Stimulated activated naive B cell treated with anti-CD40 and anti-IgM and Interleukin-4, amounts not matched to agents 10 μg/mL and 1 μg/mL and 100 μg/mL, for 72 hours (primary cell): Measurements from ENCODE around the gene CARD11.
A peak's percentile ranks its signal among the peaks of the same experiment; 100 is the strongest.

ENCODE experiments used
- ATAC-seq, 2 donors: fragments of 150-1000 bp; cut with Tn5 transposase; replicated peaks; 2 replicates each; pipeline ENCODE4 v1.10.0; 2021; ENCODE audit warnings: moderate library complexity in 1 of 2
- DNase-seq: peaks from one replicate; pipeline ENCODE4 v3.0.0; 2021
- H3K27ac Mint-ChIP-seq: one replicate; pipeline ENCODE4 v1.8.0; 2022; ENCODE audit warnings: mild to moderate bottlenecking, mixed read lengths
- H3K27me3 Mint-ChIP-seq, 2 donors: one replicate each; pipeline ENCODE4 v1.8.0; 2022; ENCODE audit warnings: mixed read lengths in 2 of 2
- H3K36me3 Mint-ChIP-seq, 2 donors: one replicate each; pipeline ENCODE4 v1.8.0; 2022; ENCODE audit warnings: mixed read lengths in 2 of 2, mild to moderate bottlenecking in 1 of 2
- H3K4me1 Mint-ChIP-seq, 2 donors: one replicate each; pipeline ENCODE4 v1.8.0; 2022; ENCODE audit warnings: mixed read lengths in 2 of 2, mild to moderate bottlenecking in 1 of 2
- H3K4me3 Mint-ChIP-seq, 2 donors: one replicate each; pipeline ENCODE4 v1.8.0; 2022; ENCODE audit warnings: mild to moderate bottlenecking in 2 of 2, mixed read lengths in 2 of 2, moderate library complexity in 1 of 2
- H3K9me3 Mint-ChIP-seq, 2 donors: one replicate each; pipeline ENCODE4 v1.8.0; 2022; ENCODE audit warnings: mixed read lengths in 2 of 2, mild to moderate bottlenecking in 1 of 2

CARD11 gene

DNA sequence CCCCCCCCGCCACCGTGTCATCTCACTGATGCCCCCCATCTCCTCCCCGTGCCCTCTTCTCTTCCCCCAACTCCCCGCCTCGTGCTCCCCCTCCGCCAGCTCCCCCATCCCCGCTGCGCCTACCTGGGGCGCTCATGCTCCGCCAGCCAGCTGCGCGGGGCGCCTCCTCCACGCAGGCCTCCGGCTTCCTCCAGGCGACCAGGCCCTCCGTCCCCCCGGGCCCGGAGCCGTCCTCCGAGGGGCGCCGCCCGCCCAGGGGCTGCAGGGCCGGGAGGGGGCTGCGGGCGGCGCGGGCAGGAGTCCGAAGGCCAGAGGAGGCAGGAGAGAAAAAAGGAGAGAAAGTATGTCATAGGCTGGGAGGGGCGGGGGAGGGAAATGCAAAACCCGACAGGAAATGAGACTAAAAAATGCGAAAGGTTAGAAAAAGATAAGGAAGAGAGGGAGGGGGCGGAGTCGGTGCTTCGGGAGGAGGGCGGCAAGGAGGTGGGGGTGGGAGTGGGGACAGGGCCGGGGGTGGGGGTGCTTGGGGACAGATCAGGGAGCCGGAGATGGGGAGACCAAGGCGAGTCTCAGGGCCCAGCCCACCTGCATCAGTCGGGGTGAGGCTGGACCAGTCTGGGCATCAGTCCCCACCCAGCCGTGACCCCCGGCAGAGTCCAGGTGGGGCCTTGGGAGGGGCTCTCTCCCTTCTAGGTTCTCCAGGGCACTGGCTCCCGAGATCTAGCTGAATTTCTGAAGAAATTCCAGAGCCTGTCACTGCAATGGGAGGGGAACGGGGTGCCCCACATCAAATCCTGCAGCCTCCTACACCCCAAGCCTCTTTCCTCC, at the start of gene CARD11:
Gene CARD11, minus strand, starts transcription at position 324 of the 828 bp plus-strand sequence. CDS start 85,361 bp downstream, outside the sequence.
- ATAC-seq, result peak; percentile 51 to 63
- Mint-ChIP-seq H3K27me3 (no peaks in the 10 kb centered on the region), H3K4me1 (peaks cover 30 to 57% of the 10 kb centered on the region in 2 donors)

DNA sequence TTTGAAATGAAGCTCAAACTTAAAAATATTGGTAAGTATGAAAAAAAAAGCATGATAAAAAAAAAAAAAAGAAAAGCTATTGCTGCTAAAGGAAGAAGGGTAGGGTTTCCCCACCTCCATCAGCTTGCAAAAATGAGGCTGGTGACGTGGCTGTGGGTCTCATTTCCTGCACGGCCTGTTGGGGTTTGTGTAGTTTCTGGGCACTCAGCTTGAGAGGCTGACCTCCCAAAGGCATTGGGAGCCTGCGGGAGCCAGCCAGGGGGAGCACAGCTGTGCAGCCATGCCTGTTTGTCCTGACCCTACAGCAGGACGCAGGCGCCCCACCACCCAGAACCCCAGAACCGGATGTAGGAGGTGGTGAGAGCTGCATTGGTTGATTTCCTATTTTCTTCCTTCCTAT, 48.8 kb upstream of the CARD11 start:
- peak; percentile 83 for DNase-seq
- peaks cover 29 to 72% of the 10 kb centered on the region in 2 donors for H3K4me1 Mint-ChIP-seq
- peak; percentile 86 to 89 for ATAC-seq
- H3K9me3 Mint-ChIP-seq, result no peaks in the 10 kb centered on the region
- peak overlapping the region; percentile 77 for H3K27ac Mint-ChIP-seq
- H3K27me3 Mint-ChIP-seq, result no peaks in the 10 kb centered on the region
- H3K4me3 Mint-ChIP-seq, result no peak overlapping the region
- H3K36me3 Mint-ChIP-seq, result no peaks in the 10 kb centered on the region

More for the DNA sequence above, at the start of gene CARD11:
- Mint-ChIP-seq H3K9me3 (peaks cover 3 to 4% of the 10 kb centered on the region in 2 donors), H3K27ac (peak within 1 kb of the TSS; percentile 98), H3K4me3 (peak within 1 kb of the TSS; percentile 86 to 99), H3K36me3 (peaks cover 28 to 39% of the 10 kb centered on the region in 2 donors)
- DNase-seq, result peak; percentile 46

DNA sequence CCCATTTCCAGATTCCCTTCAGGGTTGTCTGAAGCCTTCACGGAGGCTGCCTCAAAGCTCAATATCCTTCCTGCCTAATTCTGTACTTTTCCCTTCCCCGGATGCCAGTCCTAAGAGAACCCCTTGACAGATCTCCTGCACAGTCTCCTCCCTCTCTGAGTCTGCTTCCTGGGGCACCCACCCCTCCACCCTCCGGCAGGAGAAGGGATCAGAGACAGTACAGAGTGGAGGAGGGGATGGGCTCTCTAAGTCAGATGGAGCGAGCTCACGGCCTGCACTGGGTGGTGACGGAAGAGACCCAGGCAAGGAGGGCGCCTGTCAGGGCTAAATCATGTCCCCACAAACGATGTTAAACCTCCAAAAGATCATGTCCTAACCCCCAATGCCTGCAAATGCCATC, 48.0 kb upstream of the CARD11 start:
- Mint-ChIP-seq H3K27ac (peak overlapping the region; percentile 77), H3K4me1 (peaks cover 28 to 70% of the 10 kb centered on the region in 2 donors), H3K9me3 (no peaks in the 10 kb centered on the region), H3K36me3 (no peaks in the 10 kb centered on the region), H3K27me3 (no peaks in the 10 kb centered on the region), H3K4me3 (peak overlapping the region in 1 of 2 donors; percentile 1)
- DNase-seq (no peak), ATAC-seq (no peak)

DNA sequence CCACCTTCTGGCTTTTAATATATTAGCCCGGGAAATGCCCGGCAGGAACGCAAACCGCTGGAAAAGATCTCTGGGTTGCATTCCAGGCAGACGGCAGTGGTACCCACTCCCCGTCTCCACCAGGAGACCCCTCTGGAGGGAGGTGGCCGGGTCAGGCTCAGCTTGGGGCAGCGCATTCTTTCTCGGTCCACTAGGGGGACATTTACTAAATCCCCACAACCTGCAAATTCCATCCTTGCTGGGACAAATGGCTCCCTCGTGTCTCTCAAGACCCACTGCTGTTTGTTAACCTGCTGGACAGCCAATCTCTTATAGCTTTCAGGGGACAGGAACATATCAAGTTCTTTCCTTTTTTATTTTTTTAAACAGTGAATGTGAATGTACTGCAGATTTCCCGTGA, 45.8 kb upstream of the CARD11 start:
- Mint-ChIP-seq H3K36me3 (no peaks in the 10 kb centered on the region), H3K4me1 (peaks cover 18 to 48% of the 10 kb centered on the region in 2 donors), H3K27me3 (no peaks in the 10 kb centered on the region), H3K9me3 (no peaks in the 10 kb centered on the region), H3K4me3 (no peak overlapping the region), H3K27ac (no peak overlapping the region)
- ATAC-seq, result no peak
- DNase-seq, result no peak

DNA sequence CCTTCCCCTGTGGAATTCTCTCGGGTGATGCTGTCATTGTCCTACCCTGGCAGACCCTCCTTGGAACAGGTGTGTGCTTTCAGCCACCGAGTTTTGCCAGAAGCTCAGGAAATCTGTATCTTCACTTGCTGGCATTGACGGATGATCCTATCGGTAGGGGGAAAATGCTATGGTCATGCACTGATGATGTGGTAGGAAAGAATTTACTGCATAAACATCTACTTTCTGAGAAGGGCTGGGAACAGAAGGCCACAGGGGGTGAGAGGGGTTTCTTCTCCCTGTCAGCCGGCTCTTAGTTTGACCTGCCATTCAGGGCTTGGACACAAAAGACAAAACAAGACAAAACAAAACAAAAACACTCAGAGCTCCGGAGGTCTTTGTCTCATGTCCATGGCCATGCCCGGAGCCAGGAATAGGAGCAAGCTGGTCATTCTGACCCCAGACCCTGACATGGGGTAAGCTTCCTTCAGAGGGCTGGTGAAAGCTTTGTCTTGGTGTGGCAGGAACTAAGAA, 43.6 kb upstream of the CARD11 start:
- H3K9me3 Mint-ChIP-seq, result no peaks in the 10 kb centered on the region
- H3K4me1 Mint-ChIP-seq, result peaks cover 15 to 36% of the 10 kb centered on the region in 2 donors
- H3K36me3 Mint-ChIP-seq, result no peaks in the 10 kb centered on the region
- no peak for DNase-seq
- H3K4me3 Mint-ChIP-seq, result no peak overlapping the region
- no peak overlapping the region for H3K27ac Mint-ChIP-seq
- H3K27me3 Mint-ChIP-seq, result no peaks in the 10 kb centered on the region
- no peak for ATAC-seq

DNA sequence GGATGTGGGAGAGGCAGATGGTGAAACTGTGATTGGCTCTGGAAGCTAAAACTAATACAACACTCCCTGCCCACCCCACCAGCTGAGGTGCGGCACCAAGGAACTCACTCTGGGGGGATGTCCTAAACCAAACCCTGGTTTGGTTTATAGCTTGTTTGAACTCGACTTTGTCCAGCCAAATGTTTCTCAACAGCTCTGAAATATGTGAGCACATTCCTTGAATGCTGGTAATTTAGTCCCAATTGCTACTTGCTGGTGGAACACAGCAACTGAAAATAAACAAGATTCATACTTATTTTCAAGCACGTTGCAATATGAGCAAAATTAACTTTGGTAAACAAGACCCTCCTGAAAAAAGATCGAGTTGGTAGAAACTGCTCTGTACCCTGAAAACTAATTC, 39.7 kb upstream of the CARD11 start:
- peaks cover 8 to 27% of the 10 kb centered on the region in 2 donors for H3K4me1 Mint-ChIP-seq
- no peaks in the 10 kb centered on the region for H3K27me3 Mint-ChIP-seq
- no peak overlapping the region for H3K27ac Mint-ChIP-seq
- H3K9me3 Mint-ChIP-seq, result no peaks in the 10 kb centered on the region
- DNase-seq (no peak), ATAC-seq (no peak)
- H3K4me3 Mint-ChIP-seq, result no peak overlapping the region
- H3K36me3 Mint-ChIP-seq, result no peaks in the 10 kb centered on the region

DNA sequence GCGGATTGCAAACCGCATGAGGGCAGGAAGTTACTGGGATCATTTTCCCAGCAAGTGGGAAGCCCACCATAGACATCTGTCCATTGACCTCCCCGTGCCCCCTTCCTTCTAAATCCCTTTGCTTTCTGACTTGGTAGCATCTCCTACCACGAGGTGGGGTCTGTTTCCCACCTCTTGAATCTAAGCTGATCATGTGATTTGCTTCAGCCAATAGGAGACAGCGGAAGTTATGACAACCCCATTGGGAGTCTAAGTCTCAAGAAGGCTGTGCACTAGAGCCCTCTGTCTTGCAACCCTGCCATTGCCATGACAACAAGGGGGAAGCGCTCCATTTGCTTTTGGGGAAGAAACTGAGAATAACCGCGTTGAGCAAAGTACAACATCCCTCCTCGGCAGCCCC, 39.2 kb upstream of the CARD11 start:
- DNase-seq (no peak), ATAC-seq (no peak)
- no peaks in the 10 kb centered on the region for H3K27me3 Mint-ChIP-seq
- H3K4me1 Mint-ChIP-seq, result peaks cover 11 to 32% of the 10 kb centered on the region in 2 donors
- no peaks in the 10 kb centered on the region for H3K36me3 Mint-ChIP-seq
- no peak overlapping the region for H3K4me3 Mint-ChIP-seq
- H3K27ac Mint-ChIP-seq, result no peak overlapping the region
- H3K9me3 Mint-ChIP-seq, result no peaks in the 10 kb centered on the region

DNA sequence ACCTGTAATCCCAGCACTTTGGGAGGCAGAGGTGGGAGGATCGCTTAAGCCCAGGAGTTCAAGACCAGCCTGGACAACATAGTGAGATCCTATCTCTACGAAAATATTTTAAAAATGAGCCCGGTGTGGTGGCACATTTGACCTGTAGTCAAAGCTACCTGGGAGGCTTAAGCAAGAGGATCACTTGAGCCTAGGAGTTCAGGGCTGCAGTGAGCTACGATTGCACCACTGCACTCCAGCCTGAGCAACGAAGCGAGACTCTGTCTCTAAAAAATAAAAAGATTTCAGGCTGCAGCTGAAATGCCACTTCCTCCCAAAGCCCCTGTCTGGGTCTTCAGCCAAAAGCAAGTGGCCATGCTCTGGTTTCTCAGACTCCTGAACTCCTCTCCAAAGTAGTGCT, 38.7 kb upstream of the CARD11 start:
- no peak for ATAC-seq
- no peak overlapping the region for H3K4me3 Mint-ChIP-seq
- H3K9me3 Mint-ChIP-seq, result no peaks in the 10 kb centered on the region
- H3K36me3 Mint-ChIP-seq, result no peaks in the 10 kb centered on the region
- no peak for DNase-seq
- H3K4me1 Mint-ChIP-seq, result peaks cover 13 to 37% of the 10 kb centered on the region in 2 donors
- H3K27me3 Mint-ChIP-seq, result no peaks in the 10 kb centered on the region
- no peak overlapping the region for H3K27ac Mint-ChIP-seq

DNA sequence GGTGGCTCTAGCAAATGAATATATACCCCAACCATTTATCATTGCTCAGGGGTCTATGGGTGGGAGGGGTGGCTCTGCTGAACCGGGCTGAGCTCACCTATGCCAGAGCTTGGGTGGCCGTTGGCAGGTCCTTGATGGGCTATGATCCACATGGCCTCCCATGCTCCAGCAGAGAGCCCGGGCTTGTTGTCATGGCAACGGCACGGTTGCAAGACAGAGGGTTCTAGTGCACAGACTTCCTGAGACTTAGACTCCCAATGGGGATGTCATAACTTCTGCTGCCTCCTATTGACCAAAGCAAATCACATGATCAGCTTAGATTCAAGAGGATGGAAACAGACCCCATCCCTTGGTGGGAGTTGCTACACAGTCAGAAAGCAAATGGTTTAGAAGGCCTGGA, 36.4 kb upstream of the CARD11 start:
- no peak overlapping the region for H3K4me3 Mint-ChIP-seq
- no peak for DNase-seq
- peaks cover 0 to 6% of the 10 kb centered on the region in 2 donors for H3K9me3 Mint-ChIP-seq
- peaks cover 13 to 37% of the 10 kb centered on the region in 2 donors for H3K4me1 Mint-ChIP-seq
- no peak for ATAC-seq
- peaks cover 2 to 4% of the 10 kb centered on the region in 2 donors for H3K36me3 Mint-ChIP-seq
- H3K27ac Mint-ChIP-seq, result no peak overlapping the region
- no peaks in the 10 kb centered on the region for H3K27me3 Mint-ChIP-seq

DNA sequence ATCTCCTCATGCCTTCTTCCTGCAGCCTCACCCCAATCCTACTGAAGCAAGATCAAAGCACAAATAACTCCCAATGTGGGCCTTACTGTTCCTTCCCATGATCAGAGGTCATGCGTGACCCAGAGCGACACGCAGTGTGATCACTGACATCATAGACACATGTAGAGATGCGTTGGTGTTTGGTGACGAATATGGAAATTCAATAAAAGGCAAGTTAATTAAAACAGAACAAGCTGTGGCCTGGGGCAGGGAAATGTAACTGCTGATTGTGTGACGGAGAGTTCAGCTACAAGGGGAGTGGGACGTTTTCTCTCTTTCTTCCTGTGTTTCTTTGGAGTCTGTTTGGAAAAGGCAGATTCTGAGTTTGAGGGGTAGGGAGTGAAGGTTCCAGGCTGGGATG, 34.8 kb upstream of the CARD11 start:
- Mint-ChIP-seq H3K27ac (peak overlapping the region; percentile 48), H3K36me3 (peaks cover 2 to 4% of the 10 kb centered on the region in 2 donors), H3K4me3 (peak overlapping the region in 1 of 2 donors; percentile 35), H3K9me3 (peaks cover 0 to 6% of the 10 kb centered on the region in 2 donors), H3K27me3 (no peaks in the 10 kb centered on the region), H3K4me1 (peaks cover 18 to 51% of the 10 kb centered on the region in 2 donors)
- ATAC-seq (peak; percentile 74 to 84), DNase-seq (no peak)

DNA sequence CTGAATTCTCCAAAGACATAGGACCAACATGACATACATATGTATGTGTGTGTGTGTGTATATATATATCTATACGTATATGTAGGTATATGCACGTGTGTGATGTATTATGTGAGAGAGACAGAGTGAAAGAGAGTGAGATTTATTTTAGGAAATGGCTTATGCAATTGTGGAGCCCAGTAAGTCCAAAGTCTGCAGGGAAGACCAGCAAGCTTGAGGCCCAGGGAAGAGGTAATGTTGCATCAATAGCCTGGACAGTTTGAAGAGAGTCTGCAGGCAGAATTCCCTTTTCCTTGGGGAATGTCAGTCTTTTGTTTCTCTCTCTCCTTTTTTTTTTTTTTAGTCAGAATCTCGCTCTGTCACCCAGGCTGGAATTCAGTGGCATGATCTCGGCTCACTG, 33.0 kb upstream of the CARD11 start:
- H3K9me3 Mint-ChIP-seq, result peaks cover 0 to 6% of the 10 kb centered on the region in 2 donors
- H3K27ac Mint-ChIP-seq, result no peak overlapping the region
- no peaks in the 10 kb centered on the region for H3K27me3 Mint-ChIP-seq
- peaks cover 20 to 57% of the 10 kb centered on the region in 2 donors for H3K4me1 Mint-ChIP-seq
- DNase-seq, result no peak
- H3K36me3 Mint-ChIP-seq, result peaks cover 2 to 4% of the 10 kb centered on the region in 2 donors
- no peak overlapping the region for H3K4me3 Mint-ChIP-seq
- ATAC-seq, result no peak

DNA sequence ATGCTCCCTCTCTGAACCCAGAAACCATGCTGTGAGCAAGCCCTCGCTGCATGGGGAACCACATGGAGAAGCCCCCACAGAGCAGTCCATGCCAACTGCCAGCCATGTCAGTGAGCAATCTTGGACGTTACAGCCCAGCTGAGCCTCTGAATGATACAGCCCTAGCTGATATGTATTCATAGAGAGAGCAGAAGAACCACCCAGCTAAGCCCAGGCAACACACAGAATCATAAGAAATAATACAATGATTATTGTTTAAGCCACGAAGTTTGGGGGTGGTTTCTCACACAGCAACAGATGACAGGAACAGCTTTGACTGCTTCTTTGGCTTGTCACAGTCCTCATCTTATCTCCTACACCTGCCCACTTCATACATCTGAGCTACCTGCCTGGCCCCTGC, 32.5 kb upstream of the CARD11 start:
- no peak for DNase-seq
- Mint-ChIP-seq H3K4me3 (no peak overlapping the region), H3K27ac (no peak overlapping the region), H3K27me3 (no peaks in the 10 kb centered on the region), H3K9me3 (peaks cover 4 to 8% of the 10 kb centered on the region in 2 donors), H3K36me3 (peaks cover 3 to 9% of the 10 kb centered on the region in 2 donors), H3K4me1 (peaks cover 20 to 57% of the 10 kb centered on the region in 2 donors)
- no peak for ATAC-seq

DNA sequence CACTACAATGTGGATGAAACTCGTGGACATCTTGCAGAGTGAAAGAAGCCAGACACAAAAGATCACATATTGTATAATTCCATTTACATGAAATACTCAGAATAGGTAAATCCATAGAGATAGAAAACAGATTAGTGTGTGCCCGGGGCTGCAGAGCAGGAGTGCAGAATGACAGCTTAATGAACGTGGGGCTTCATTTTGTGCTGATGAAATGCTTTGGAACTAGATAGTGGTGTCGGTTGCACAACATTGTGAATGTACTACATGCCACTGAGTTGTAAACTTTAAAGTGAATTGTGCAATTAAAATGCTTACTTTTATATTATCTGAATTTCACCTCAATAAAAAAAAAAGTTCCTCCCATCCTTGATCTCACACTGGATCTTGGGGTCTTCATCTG, 31.8 kb upstream of the CARD11 start:
- H3K4me1 Mint-ChIP-seq, result peaks cover 20 to 54% of the 10 kb centered on the region in 2 donors
- H3K27me3 Mint-ChIP-seq, result no peaks in the 10 kb centered on the region
- ATAC-seq, result no peak
- H3K36me3 Mint-ChIP-seq, result peaks cover 3 to 16% of the 10 kb centered on the region in 2 donors
- H3K4me3 Mint-ChIP-seq, result no peak overlapping the region
- peaks cover 8 to 14% of the 10 kb centered on the region in 2 donors for H3K9me3 Mint-ChIP-seq
- no peak overlapping the region for H3K27ac Mint-ChIP-seq
- DNase-seq, result no peak

DNA sequence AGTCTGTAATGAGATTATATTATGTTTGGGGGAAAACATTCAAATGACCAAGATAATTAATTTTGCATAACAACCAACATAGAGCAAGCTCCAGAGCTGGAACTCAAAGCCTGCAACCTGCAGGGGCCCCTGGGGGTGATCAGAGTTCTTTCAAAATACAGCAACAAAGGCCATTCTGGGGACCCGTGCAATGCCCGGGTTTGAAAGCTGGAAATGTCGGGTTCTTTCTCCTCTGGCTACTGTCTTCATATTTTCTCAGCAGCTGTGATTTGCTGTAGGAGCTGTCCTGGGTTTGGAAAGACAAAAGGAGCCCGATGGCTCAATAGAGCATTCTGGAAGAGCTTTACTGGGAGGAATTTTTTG, 30.8 kb upstream of the CARD11 start:
- Mint-ChIP-seq H3K4me3 (no peak overlapping the region), H3K4me1 (peaks cover 27 to 60% of the 10 kb centered on the region in 2 donors), H3K36me3 (peaks cover 3 to 22% of the 10 kb centered on the region in 2 donors), H3K27me3 (no peaks in the 10 kb centered on the region), H3K9me3 (peaks cover 8 to 17% of the 10 kb centered on the region in 2 donors), H3K27ac (no peak overlapping the region)
- no peak for DNase-seq
- ATAC-seq, result no peak
